ENCODE measurements around the gene TTLL10. TPM values are rescaled to one million over a fixed set of nuclear protein-coding genes. Genes with fewer than 3 reads are reported as not detected.
"Not testable (repeated sequence)": the region's sequence is repeated elsewhere in the genome, so short reads cannot be mapped to it uniquely, and the experiment has no call there.

Gene TTLL10
- total RNA-seq, 2 experiments from 2014 or later = not detected

- Mint-ChIP-seq H3K9me3 (peaks cover 15% of the 10 kb centered on the region), H3K4me3 (no peak overlapping the region), H3K27ac (no peak overlapping the region), H3K27me3 (no peaks in the 10 kb centered on the region), H3K4me1 (ENCODE audit: low read depth) (peaks cover 8% of the 10 kb centered on the region), H3K36me3 (ENCODE audit: low read depth) (peaks cover 4% of the 10 kb centered on the region)
- DNase-seq (no peak), ATAC-seq (no peak)
- ChIA-PET CTCF (no interaction called here), POLR2A (interaction anchor here (0.9 to 1.1 kb wide), 3 partner anchors 9 to 12 kb away, joined by 3 to 4 read pairs (median 3); no protein-coding TSS in a partner anchor)
- no peak for TF ChIP-seq CTCF (IDR thresholded peaks at IDR 0.05)
- intact Hi-C loops (cut with micrococcal nuclease) = loop anchor here (10.0 kb wide), 1 partner anchor 56 kb away; the partner anchor contains the start of gene TNFRSF18
These were observed 25.1 kb upstream of the TTLL10 start for GRCh38 chr1:1148569-1148968.

DNA sequence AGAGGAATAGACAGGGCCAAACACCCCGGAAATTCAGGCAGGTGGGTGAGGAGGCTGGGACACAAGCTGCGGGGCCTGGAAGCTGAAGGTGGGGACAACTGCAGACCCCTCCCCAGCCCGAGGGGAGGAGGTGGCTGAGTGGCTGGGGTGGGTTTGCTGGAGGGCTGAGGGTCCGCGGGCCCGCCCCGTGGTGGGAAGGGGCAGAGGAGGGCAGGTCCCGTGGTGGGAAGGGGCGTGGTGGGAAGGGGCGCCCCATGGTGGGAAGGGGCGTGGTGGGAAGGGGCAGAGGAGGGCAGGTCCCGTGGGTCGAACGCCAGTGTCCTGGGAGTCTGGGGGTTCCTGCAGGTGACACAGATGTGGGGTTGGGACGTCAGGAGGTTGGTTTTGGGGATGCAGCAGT lies 24.3 kb upstream of the TTLL10 start:
- Mint-ChIP-seq H3K4me3 (no peak overlapping the region), H3K27me3 (no peaks in the 10 kb centered on the region), H3K9me3 (peaks cover 15% of the 10 kb centered on the region), H3K4me1 (ENCODE audit: low read depth) (no peaks in the 10 kb centered on the region), H3K27ac (no peak overlapping the region), H3K36me3 (ENCODE audit: low read depth) (peaks cover 4% of the 10 kb centered on the region)
- no peak for TF ChIP-seq CTCF (IDR thresholded peaks at IDR 0.05)
- ATAC-seq (no peak), DNase-seq (no peak)
- ChIA-PET POLR2A (no interaction called here), CTCF (no interaction called here)
- intact Hi-C loops (cut with micrococcal nuclease) = loop anchor here (10.0 kb wide), 1 partner anchor 55 kb away; the partner anchor contains the start of gene TNFRSF18

DNA sequence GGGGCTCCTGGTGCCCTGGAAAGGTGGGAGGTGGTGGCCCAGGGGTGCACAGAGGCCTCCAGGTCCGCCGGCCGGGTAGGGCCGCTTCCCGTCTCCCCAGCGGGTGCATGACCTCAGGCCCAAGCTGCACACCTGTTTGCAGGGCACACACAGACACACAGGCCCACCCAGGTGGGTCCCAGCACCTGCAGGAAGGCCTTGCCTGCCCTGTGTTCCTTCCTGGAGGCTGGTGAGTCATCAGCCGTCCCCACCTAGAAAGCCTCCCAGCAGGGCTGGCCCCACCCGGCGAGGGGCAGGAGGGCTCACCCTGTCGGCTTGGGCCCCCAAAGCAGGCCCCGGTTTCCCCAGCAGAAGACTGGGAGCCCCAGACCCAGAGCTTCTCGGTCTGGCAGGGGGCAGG lies 23.6 kb upstream of the TTLL10 start:
- ChIA-PET POLR2A (no interaction called here), CTCF (no interaction called here)
- no peaks in the 10 kb centered on the region for H3K27me3 Mint-ChIP-seq
- ATAC-seq (peak; percentile 37), DNase-seq (no peak)
- H3K27ac Mint-ChIP-seq = no peak overlapping the region
- TF ChIP-seq CTCF (IDR thresholded peaks at IDR 0.05) = no peak
- intact Hi-C loops (cut with micrococcal nuclease) = no loop called here
- H3K4me1 Mint-ChIP-seq (ENCODE audit: low read depth) = no peaks in the 10 kb centered on the region
- H3K36me3 Mint-ChIP-seq (ENCODE audit: low read depth) = peaks cover 4% of the 10 kb centered on the region
- peaks cover 15% of the 10 kb centered on the region for H3K9me3 Mint-ChIP-seq
- no peak overlapping the region for H3K4me3 Mint-ChIP-seq

GRCh38 chr1:1151306-1151705 lies 22.4 kb upstream of the TTLL10 start:
- no peak overlapping the region for H3K27ac Mint-ChIP-seq
- no peak for TF ChIP-seq CTCF (IDR thresholded peaks at IDR 0.05)
- ATAC-seq = no peak

DNA sequence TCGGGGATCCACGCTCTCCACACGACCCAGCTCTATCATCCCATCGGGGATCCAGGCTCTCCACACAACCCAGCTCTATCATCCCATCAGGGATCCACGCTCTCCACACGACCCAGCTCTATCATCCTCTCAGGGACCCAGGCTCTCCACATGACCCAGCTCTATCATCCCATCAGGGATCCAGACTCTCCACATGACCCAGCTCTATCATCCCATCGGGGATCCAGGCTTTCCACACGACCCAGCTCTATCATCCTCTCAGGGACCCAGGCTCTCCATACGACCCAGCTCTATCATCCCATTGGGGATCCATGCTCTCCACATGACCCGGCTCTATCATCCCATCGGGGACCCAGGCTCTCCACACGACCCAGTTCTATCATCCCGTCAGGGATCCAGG lies 21.2 kb upstream of the TTLL10 start:
- H3K9me3 Mint-ChIP-seq = peaks cover 15% of the 10 kb centered on the region
- H3K27ac Mint-ChIP-seq; H3K4me3 Mint-ChIP-seq; H3K4me1 Mint-ChIP-seq (ENCODE audit: low read depth); H3K36me3 Mint-ChIP-seq (ENCODE audit: low read depth); ATAC-seq; H3K27me3 Mint-ChIP-seq; CTCF ChIA-PET; DNase-seq; intact Hi-C loops (cut with micrococcal nuclease): not testable (repeated sequence)
- POLR2A ChIA-PET = interaction anchor here (1.4 kb wide), 1 partner anchor 19 kb away, joined by 5 read pairs; no protein-coding TSS in a partner anchor

More at GRCh38 chr1:1151306-1151705, 22.4 kb upstream of the TTLL10 start:
- Mint-ChIP-seq H3K9me3 (peaks cover 15% of the 10 kb centered on the region), H3K4me1 (ENCODE audit: low read depth) (no peaks in the 10 kb centered on the region), H3K4me3 (no peak overlapping the region), H3K27me3 (no peaks in the 10 kb centered on the region), H3K36me3 (ENCODE audit: low read depth) (peaks cover 4% of the 10 kb centered on the region)
- intact Hi-C loops (cut with micrococcal nuclease) = no loop called here
- no peak for DNase-seq
- POLR2A ChIA-PET = interaction anchor here (1.4 kb wide), 1 partner anchor 20 kb away, joined by 5 read pairs; no protein-coding TSS in a partner anchor
- CTCF ChIA-PET = no interaction called here

- POLR2A ChIA-PET; ATAC-seq; DNase-seq; H3K4me3 Mint-ChIP-seq; H3K36me3 Mint-ChIP-seq (ENCODE audit: low read depth); CTCF ChIA-PET; intact Hi-C loops (cut with micrococcal nuclease); H3K27me3 Mint-ChIP-seq; H3K4me1 Mint-ChIP-seq (ENCODE audit: low read depth): not testable (repeated sequence)
- H3K9me3 Mint-ChIP-seq = peaks cover 15% of the 10 kb centered on the region
- peak overlapping the region; percentile 61 for H3K27ac Mint-ChIP-seq
These were observed 20.5 kb upstream of the TTLL10 start for GRCh38 chr1:1153215-1153614.

Measured in activated CD8-positive, alpha-beta T cell treated with anti-CD3 and anti-CD28 coated beads for 36 hours (primary cell).